ENCODE data around the gene TEX28. TPM values are rescaled to one million over a fixed set of nuclear protein-coding genes. Genes with fewer than 3 reads are reported as not detected.
"Not testable (repeated sequence)": the region's sequence is repeated elsewhere in the genome, so short reads cannot be mapped to it uniquely, and the experiment has no call there.

TEX28 gene
- total RNA-seq, 1 experiment from 2014 or later, result not detected

- Histone ChIP-seq H4K20me1 (ENCODE audit: insufficient read depth) (no peaks in the 10 kb centered on the region), H3F3A (ENCODE audit: insufficient read depth, low read depth) (no peaks in the 10 kb centered on the region), H3K4me3 (no peak within 1 kb of the TSS), H2AFZ (no peak within 1 kb of the TSS), H3K4me2 (peak within 1 kb of the TSS; percentile 56), H3K9me3 (ENCODE audit: insufficient read depth, low read depth) (no peaks in the 10 kb centered on the region), H3K36me3 (ENCODE audit: low read depth) (no peaks in the 10 kb centered on the region), H3K9me2 (ENCODE audit: insufficient read depth) (no peaks in the 10 kb centered on the region), H3K27ac (no peak within 1 kb of the TSS), H3K27me3 (ENCODE audit: insufficient read depth, low read depth) (no peaks in the 10 kb centered on the region), H3K79me2 (ENCODE audit: low read depth) (no peaks in the 10 kb centered on the region), H3K4me1 (replicated peaks; ENCODE audit: insufficient read depth) (0 out of 2 replicates have a peak, but pooled peaks cover 4% of the 10 kb centered on the region)
- no TSS peak for BruUV-seq (replicated peaks)
- ChIA-PET CTCF (no interaction called here), POLR2A (ENCODE audit: unreplicated experiment) (no interaction called here)
- DNase-seq, result no peak
- TF ChIP-seq CTCF (conservative IDR thresholded peaks at IDR 0.05) (no peak), EZH2 (IDR thresholded peaks at IDR 0.05; ENCODE audit: low read depth) (no peak)
- intact Hi-C loops (cut with micrococcal nuclease; ENCODE audit: unreplicated experiment), result no loop called here
Observed at GRCh38 chrX:154295664-154296310, 863 bp upstream of the TEX28 start, which contains the start of gene TKTL1. Gene TKTL1 (plus strand): TSS chrX:154295795. CDS start chrX:154295860, 65 bp downstream.

- H2AFZ ChIP-seq; intact Hi-C loops (cut with micrococcal nuclease; ENCODE audit: unreplicated experiment); H3K27me3 ChIP-seq (ENCODE audit: insufficient read depth, low read depth); H3F3A ChIP-seq (ENCODE audit: insufficient read depth, low read depth); CTCF ChIA-PET; H3K4me2 ChIP-seq; H3K36me3 ChIP-seq (ENCODE audit: low read depth); H3K4me1 ChIP-seq (replicated peaks; ENCODE audit: insufficient read depth); BruUV-seq (replicated peaks); H3K9me3 ChIP-seq (ENCODE audit: insufficient read depth, low read depth); H3K79me2 ChIP-seq (ENCODE audit: low read depth); DNase-seq; H3K9me2 ChIP-seq (ENCODE audit: insufficient read depth); H3K27ac ChIP-seq; H4K20me1 ChIP-seq (ENCODE audit: insufficient read depth); POLR2A ChIA-PET (ENCODE audit: unreplicated experiment); H3K4me3 ChIP-seq: not testable (repeated sequence)
Observed at GRCh38 chrX:154286406-154286805, 8.5 kb downstream of the TEX28 start.

GRCh38 chrX:154284489-154285338, 10.2 kb downstream of the TEX28 start:
- BruUV-seq (replicated peaks); POLR2A ChIA-PET (ENCODE audit: unreplicated experiment); H3K4me3 ChIP-seq; H3K4me2 ChIP-seq; H3K27me3 ChIP-seq (ENCODE audit: insufficient read depth, low read depth); DNase-seq; H3K9me3 ChIP-seq (ENCODE audit: insufficient read depth, low read depth); H2AFZ ChIP-seq; H3F3A ChIP-seq (ENCODE audit: insufficient read depth, low read depth); H3K9me2 ChIP-seq (ENCODE audit: insufficient read depth); H3K36me3 ChIP-seq (ENCODE audit: low read depth); H3K27ac ChIP-seq; H3K79me2 ChIP-seq (ENCODE audit: low read depth); CTCF ChIA-PET; H4K20me1 ChIP-seq (ENCODE audit: insufficient read depth); intact Hi-C loops (cut with micrococcal nuclease; ENCODE audit: unreplicated experiment); H3K4me1 ChIP-seq (replicated peaks; ENCODE audit: insufficient read depth): not testable (repeated sequence)

GRCh38 chrX:154269245-154269644, 25.7 kb downstream of the TEX28 start:
- H3K4me1 ChIP-seq (replicated peaks; ENCODE audit: insufficient read depth); H3K9me2 ChIP-seq (ENCODE audit: insufficient read depth); H4K20me1 ChIP-seq (ENCODE audit: insufficient read depth); H3K27ac ChIP-seq; H3K79me2 ChIP-seq (ENCODE audit: low read depth); H2AFZ ChIP-seq; H3K9me3 ChIP-seq (ENCODE audit: insufficient read depth, low read depth); DNase-seq; intact Hi-C loops (cut with micrococcal nuclease; ENCODE audit: unreplicated experiment); H3K27me3 ChIP-seq (ENCODE audit: insufficient read depth, low read depth); H3K4me3 ChIP-seq; H3K36me3 ChIP-seq (ENCODE audit: low read depth); CTCF ChIA-PET; H3F3A ChIP-seq (ENCODE audit: insufficient read depth, low read depth); H3K4me2 ChIP-seq; POLR2A ChIA-PET (ENCODE audit: unreplicated experiment); BruUV-seq (replicated peaks): not testable (repeated sequence)

- H3K4me1 ChIP-seq (replicated peaks; ENCODE audit: insufficient read depth); CTCF ChIA-PET; intact Hi-C loops (cut with micrococcal nuclease; ENCODE audit: unreplicated experiment); POLR2A ChIA-PET (ENCODE audit: unreplicated experiment); H3K4me3 ChIP-seq; DNase-seq; H3K9me3 ChIP-seq (ENCODE audit: insufficient read depth, low read depth); H3K79me2 ChIP-seq (ENCODE audit: low read depth); H3F3A ChIP-seq (ENCODE audit: insufficient read depth, low read depth); BruUV-seq (replicated peaks); H3K27me3 ChIP-seq (ENCODE audit: insufficient read depth, low read depth); H4K20me1 ChIP-seq (ENCODE audit: insufficient read depth); H3K36me3 ChIP-seq (ENCODE audit: low read depth); H2AFZ ChIP-seq; H3K27ac ChIP-seq; H3K4me2 ChIP-seq; H3K9me2 ChIP-seq (ENCODE audit: insufficient read depth): not testable (repeated sequence)
Observed at GRCh38 chrX:154263072-154263471, 31.9 kb downstream of the TEX28 start.

GRCh38 chrX:154258711-154259110, 36.2 kb downstream of the TEX28 start:
- POLR2A ChIA-PET (ENCODE audit: unreplicated experiment); H3K9me2 ChIP-seq (ENCODE audit: insufficient read depth); H3K4me2 ChIP-seq; CTCF ChIA-PET; H3K27ac ChIP-seq; H2AFZ ChIP-seq; H3F3A ChIP-seq (ENCODE audit: insufficient read depth, low read depth); H3K27me3 ChIP-seq (ENCODE audit: insufficient read depth, low read depth); BruUV-seq (replicated peaks); H3K4me3 ChIP-seq; DNase-seq; intact Hi-C loops (cut with micrococcal nuclease; ENCODE audit: unreplicated experiment); H4K20me1 ChIP-seq (ENCODE audit: insufficient read depth); H3K4me1 ChIP-seq (replicated peaks; ENCODE audit: insufficient read depth); H3K79me2 ChIP-seq (ENCODE audit: low read depth); H3K9me3 ChIP-seq (ENCODE audit: insufficient read depth, low read depth); H3K36me3 ChIP-seq (ENCODE audit: low read depth): not testable (repeated sequence)
